SU-DHL-6 (cell line): Measurements from ENCODE around the gene RSPH3.

Experiments used
- H2AFZ ChIP-seq: fragments of 200-600 bp; sonication (generic); 2 replicates; pipeline ENCODE4 v1.6.1; 2014; ENCODE audit warnings: low read depth, mild to moderate bottlenecking, moderate library complexity, mixed read lengths, antibody characterized with exemption, low read length; ENCODE audit not compliant: severe bottlenecking
- H3F3A ChIP-seq: fragments of 200-600 bp; shearing (Covaris generic); 2 replicates; pipeline ENCODE4 v1.6.0; 2016; ENCODE audit warnings: antibody characterized with exemption, mild to moderate bottlenecking; ENCODE audit not compliant: insufficient read depth
- H3K27ac ChIP-seq: fragments of 200-600 bp; sonication (generic); 2 replicates; pipeline ENCODE4 v1.5.1; 2016; ENCODE audit warnings: low read depth, mild to moderate bottlenecking, low read length, moderate library complexity, mixed read lengths
- H3K27me3 ChIP-seq: fragments of 200-600 bp; sonication (generic), shearing (Covaris generic); 2 replicates; pipeline ENCODE4 v1.6.0; 2014; ENCODE audit warnings: mild to moderate bottlenecking, low read length
- H3K36me3 ChIP-seq: fragments of 200-600 bp; sonication (generic); 2 replicates; pipeline ENCODE4 v1.6.1; 2014; ENCODE audit warnings: mild to moderate bottlenecking, low read length, mixed read lengths
- H3K4me2 ChIP-seq: fragments of 300-600, 200-600 bp; shearing (Covaris generic), sonication (generic); 2 replicates; pipeline ENCODE4 v1.6.0; 2014; ENCODE audit warnings: low read length, low read depth, mild to moderate bottlenecking; ENCODE audit not compliant: poor library complexity, severe bottlenecking
- H3K4me3 ChIP-seq: fragments of 200-600 bp; sonication (generic); 2 replicates; pipeline ENCODE4 v1.5.1; 2014; ENCODE audit warnings: antibody characterized with exemption, low read length, mild to moderate bottlenecking, mixed read lengths; ENCODE audit not compliant: insufficient read depth, poor library complexity, severe bottlenecking
- H3K79me2 ChIP-seq: fragments of 200-600 bp; sonication (generic); 2 replicates; pipeline ENCODE4 v1.6.1; 2014; ENCODE audit warnings: mild to moderate bottlenecking, low read length, moderate library complexity; ENCODE audit not compliant: insufficient read depth
- H3K9ac ChIP-seq: fragments of 200-600 bp; sonication (generic); 2 replicates; pipeline ENCODE4 v1.7.0; 2014; ENCODE audit warnings: mild to moderate bottlenecking, low read length
- H3K9me2 ChIP-seq: fragments of 200-600 bp; sonication (generic); replicated peaks from 2 replicates; pipeline ENCODE4 v1.6.1; 2014; ENCODE audit warnings: low read length; ENCODE audit not compliant: insufficient read depth
- H3K9me3 ChIP-seq: fragments of 200-600 bp; sonication (generic); 2 replicates; pipeline ENCODE4 v1.6.1; 2014; ENCODE audit warnings: low read length, mixed read lengths; ENCODE audit not compliant: insufficient read depth
- H4K20me1 ChIP-seq: fragments of 200-600 bp; sonication (generic); 2 replicates; pipeline ENCODE4 v1.6.1; 2014; ENCODE audit warnings: low read depth, mild to moderate bottlenecking, antibody characterized with exemption, low read length, moderate library complexity, mixed read lengths
- CTCF ChIP-seq: fragments of 200-600 bp; sonication (generic); IDR thresholded peaks from one replicate; pipeline ENCODE4 v1.5.1; 2017; ENCODE audit warnings: antibody characterized with exemption, mild to moderate bottlenecking, low read length, moderate library complexity; ENCODE audit not compliant: insufficient read depth, poor library complexity, severe bottlenecking
- EZH2phosphoT487 ChIP-seq: fragments of 200-600 bp; sonication (generic), shearing (Covaris generic); conservative IDR thresholded peaks from 2 replicates; pipeline ENCODE4 v1.6.1; 2018; ENCODE audit warnings: mild to moderate bottlenecking, antibody characterized with exemption, low read length, moderate library complexity, mixed read lengths

Gene RSPH3

GRCh38 chr6:158943380-158944032, 56.5 kb downstream of the RSPH3 start:
- Histone ChIP-seq H3K79me2 (no peaks in the 10 kb centered on the region), H4K20me1 (no peaks in the 10 kb centered on the region), H3K27me3 (no peaks in the 10 kb centered on the region), H3K27ac (no peak overlapping the region), H3K9me2 (no peaks in the 10 kb centered on the region), H3K9me3 (no peaks in the 10 kb centered on the region), H3K4me2 (no peak overlapping the region), H2AFZ (no peak overlapping the region), H3K36me3 (no peaks in the 10 kb centered on the region), H3F3A (peaks cover 9% of the 10 kb centered on the region; the same call in 1 of the 2 replicates), H3K9ac (no peak overlapping the region), H3K4me3 (no peak overlapping the region)
- TF ChIP-seq EZH2phosphoT487 (no peak), CTCF (no peak)

- Histone ChIP-seq H2AFZ (no peak overlapping the region), H3K27me3 (no peaks in the 10 kb centered on the region), H3K9me2 (no peaks in the 10 kb centered on the region), H3K27ac (no peak overlapping the region), H3K4me2 (no peak overlapping the region), H3K9me3 (no peaks in the 10 kb centered on the region), H3K36me3 (no peaks in the 10 kb centered on the region), H3K9ac (no peak overlapping the region), H3K4me3 (no peak overlapping the region), H3K79me2 (no peaks in the 10 kb centered on the region), H3F3A (peaks cover 9% of the 10 kb centered on the region; the same call in 1 of the 2 replicates), H4K20me1 (no peaks in the 10 kb centered on the region)
- TF ChIP-seq EZH2phosphoT487, result no peak
- no peak for TF ChIP-seq CTCF
Observed at GRCh38 chr6:158942349-158942748, 57.7 kb downstream of the RSPH3 start.

- Histone ChIP-seq H3F3A (0 out of 2 replicates have a peak, but pooled peaks cover 3% of the 10 kb centered on the region), H3K9me3 (no peaks in the 10 kb centered on the region), H3K36me3 (no peaks in the 10 kb centered on the region), H2AFZ (no peak overlapping the region), H3K9me2 (no peaks in the 10 kb centered on the region), H3K27ac (no peak overlapping the region), H3K4me3 (no peak overlapping the region), H3K4me2 (no peak overlapping the region), H4K20me1 (no peaks in the 10 kb centered on the region), H3K79me2 (no peaks in the 10 kb centered on the region), H3K9ac (no peak overlapping the region), H3K27me3 (no peaks in the 10 kb centered on the region)
- TF ChIP-seq EZH2phosphoT487 (no peak), CTCF (no peak)
Observed at GRCh38 chr6:158941246-158941645, 58.8 kb downstream of the RSPH3 start.
